HepG2 (cell line): ENCODE data around the gene DHRS11. TPM values are rescaled to one million over a fixed set of nuclear protein-coding genes. Genes with fewer than 3 reads are reported as not detected.

Experiments
- AKAP8 ChIP-seq: sonication (generic); formaldehyde crosslinking; IDR thresholded peaks from 2 replicates; pipeline ENCODE4 v1.5.1; 2020; ENCODE audit warnings: mild to moderate bottlenecking, missing genetic modification reagents
- ARNTL ChIP-seq: sonication (generic); formaldehyde crosslinking; IDR thresholded peaks from 2 replicates; pipeline ENCODE4 v1.4.0; 2020; ENCODE audit warnings: mild to moderate bottlenecking, missing genetic modification reagents
- BCLAF1 ChIP-seq: fragments of 450-650 bp; IDR thresholded peaks from 2 replicates; pipeline ENCODE4 v1.6.1; 2017; ENCODE audit warnings: mild to moderate bottlenecking
- CCDC6 ChIP-seq: sonication (generic); formaldehyde crosslinking; IDR thresholded peaks from 2 replicates; pipeline ENCODE4 v1.8.1; 2022; ENCODE audit warnings: mild to moderate bottlenecking, missing genetic modification reagents, moderate library complexity
- DMAP1 ChIP-seq: IDR thresholded peaks from 2 replicates; pipeline ENCODE4 v1.6.1; 2016
- FOSL2 ChIP-seq: sonication (generic); formaldehyde crosslinking; IDR thresholded peaks from 2 replicates; pipeline ENCODE4 v1.4.0; 2020; ENCODE audit warnings: missing genetic modification reagents
- GLI4 ChIP-seq: sonication (generic); formaldehyde crosslinking; IDR thresholded peaks from 2 replicates; pipeline ENCODE4 v1.5.1; 2020; ENCODE audit warnings: missing genetic modification reagents, mild to moderate bottlenecking, moderate library complexity, borderline replicate concordance
- KAT2B ChIP-seq: fragments of 150-350 bp; IDR thresholded peaks from 2 replicates; pipeline ENCODE4 v1.6.1; 2014; ENCODE audit warnings: low read depth, low read length, borderline replicate concordance
- KDM5A ChIP-seq: fragments of 200-600 bp; sonication (generic); IDR thresholded peaks from 2 replicates; pipeline ENCODE4 v1.7.0; 2018; ENCODE audit warnings: antibody characterized with exemption, mild to moderate bottlenecking, low read length, borderline replicate concordance
- MYC ChIP-seq: sonication (generic); formaldehyde crosslinking; IDR thresholded peaks from 2 replicates; pipeline ENCODE4 v1.9.0; 2021; ENCODE audit warnings: missing genetic modification reagents, borderline replicate concordance
- PLSCR1 ChIP-seq: sonication (generic); formaldehyde crosslinking; IDR thresholded peaks from 2 replicates; pipeline ENCODE4 v1.5.0; 2020; ENCODE audit warnings: missing genetic modification reagents, mild to moderate bottlenecking, borderline replicate concordance
- SMAD9 ChIP-seq: sonication (generic); formaldehyde crosslinking; IDR thresholded peaks from 2 replicates; pipeline ENCODE4 v1.5.1; 2020; ENCODE audit warnings: mild to moderate bottlenecking, missing genetic modification reagents
- SYNCRIP ChIP-seq: fragments of 200-400 bp; formaldehyde crosslinking; IDR thresholded peaks from 2 replicates; pipeline ENCODE4 v1.6.1; 2018; ENCODE audit warnings: mild to moderate bottlenecking, low read depth, low read length; ENCODE audit not compliant: insufficient read depth
- THAP8 ChIP-seq: sonication (generic); formaldehyde crosslinking; IDR thresholded peaks from 2 replicates; pipeline ENCODE4 v1.5.1; 2020; ENCODE audit warnings: missing genetic modification reagents, mild to moderate bottlenecking, borderline replicate concordance
- USF2 ChIP-seq, 2 experiments: sonication (generic) in 1 of 2; formaldehyde crosslinking in 1 of 2; IDR thresholded peaks; 2 replicates each; pipeline versions ENCODE4 v1.5.1 to v1.6.1; 2011 to 2020; ENCODE audit warnings: borderline replicate concordance in 1 of 2, low read depth in 1 of 2, low read length in 1 of 2, mild to moderate bottlenecking in 1 of 2, missing genetic modification reagents in 1 of 2, moderate library complexity in 1 of 2
- ZFP82 ChIP-seq: sonication (generic); formaldehyde crosslinking; IDR thresholded peaks from 2 replicates; pipeline ENCODE4 v1.5.1; 2020; ENCODE audit warnings: mild to moderate bottlenecking, missing genetic modification reagents, borderline replicate concordance
- ZGPAT ChIP-seq: IDR thresholded peaks from 2 replicates; pipeline ENCODE4 v1.6.1; 2016; ENCODE audit warnings: mild to moderate bottlenecking
- ZNF543 ChIP-seq: sonication (generic); formaldehyde crosslinking; IDR thresholded peaks from 2 replicates; pipeline ENCODE4 v1.4.0; 2020; ENCODE audit warnings: mild to moderate bottlenecking, missing genetic modification reagents
- ZNF558 ChIP-seq: sonication (generic); formaldehyde crosslinking; IDR thresholded peaks from 2 replicates; pipeline ENCODE4 v1.9.0; 2022; ENCODE audit warnings: mild to moderate bottlenecking, missing genetic modification reagents, borderline replicate concordance
- ZNF580 ChIP-seq: IDR thresholded peaks from 2 replicates; pipeline ENCODE4 v1.6.1; 2016; ENCODE audit warnings: low read depth, borderline replicate concordance
- ZNF816 ChIP-seq: sonication (generic); formaldehyde crosslinking; IDR thresholded peaks from 2 replicates; pipeline ENCODE4 v1.8.0; 2022; ENCODE audit warnings: missing genetic modification reagents, mild to moderate bottlenecking, borderline replicate concordance
- ZSCAN31 ChIP-seq: sonication (generic); formaldehyde crosslinking; IDR thresholded peaks from 2 replicates; pipeline ENCODE4 v1.5.0; 2020; ENCODE audit warnings: low read depth, mild to moderate bottlenecking, missing genetic modification reagents
- polyA plus RNA-seq, 8 experiments: library from polyadenylated mRNA; depleted of rRNA in 3 of 8; stranded (reverse) in 7 of 8; unstranded in 1 of 8; fragments of >200 nt; fragmentation: Illumina TruSeq in 4 of 8; extraction: Trizol in 4 of 8; gene quantifications; 2 replicates each; pipeline versions ENCODE4 v1.2.1 to v1.2.3, GENCODE V29; 2011 to 2016; ENCODE audit warnings: low read depth in 4 of 8, missing spikeins in 1 of 8, mixed read lengths in 1 of 8; ENCODE audit not compliant: insufficient read depth in 1 of 8
- total RNA-seq, 5 experiments: library from RNA; depleted of rRNA; stranded (reverse); fragments of >200 nt; fragmentation: Illumina TruSeq; extraction: Trizol; gene quantifications; 2 replicates each; pipeline ENCODE4 v1.2.3, GENCODE V29; 2016; ENCODE audit warnings: low read depth in 1 of 5

The DHRS11 gene
- total and polyA plus RNA-seq, 2 of the 13 experiments (the other 11 are each of a cell fraction or from before 2014, with no cell fraction given), result 28.4 to 41.9 TPM

- TF ChIP-seq BCLAF1 (no peak), ZFP82 (CRISPR knock-in tag) (peak; percentile 86; the same call in 1 of the 2 replicates), PLSCR1 (CRISPR knock-in tag) (no peak), GLI4 (no peak), THAP8 (CRISPR knock-in tag) (peak; percentile 56; the same call in 1 of the 2 replicates), DMAP1 (CRISPR knock-in tag) (no peak; the same call in 1 of the 2 replicates), ZGPAT (no peak), KDM5A (peak; percentile 53; the same call in 1 of the 2 replicates), AKAP8 (CRISPR knock-in tag) (no peak), MYC (CRISPR knock-in tag) (no peak), SMAD9 (CRISPR knock-in tag) (no peak), ARNTL (CRISPR knock-in tag) (no peak), USF2 (IDR thresholded peaks at IDR 0.05; ENCODE audit: low read depth, low read length) (no peak), USF2 (CRISPR knock-in tag; IDR thresholded peaks at IDR 0.05; ENCODE audit: borderline replicate concordance) (no peak), ZNF816 (CRISPR knock-in tag) (0 out of 2 replicates have a peak, but pooled peaks have one; percentile 63), FOSL2 (CRISPR knock-in tag) (no peak), ZNF580 (no peak), CCDC6 (CRISPR knock-in tag) (no peak), KAT2B (no peak), ZSCAN31 (CRISPR knock-in tag) (no peak), SYNCRIP (no peak), ZNF543 (CRISPR knock-in tag) (peak; percentile 22; the same call in 1 of the 2 replicates), ZNF558 (CRISPR knock-in tag) (0 out of 2 replicates have a peak, but pooled peaks have one; percentile 37)
These were observed 46.6 kb upstream of the DHRS11 start (continued) for GRCh38 chr17:36545077-36545464.
